Measurements from ENCODE around the gene AUTS2.

Gene AUTS2

GRCh38 chr7:70599446-70600190, 1001.3 kb downstream of the AUTS2 start:
- DNase-seq: no peak

GRCh38 chr7:70600993-70601392, 1002.7 kb downstream of the AUTS2 start:
- no peak for DNase-seq

GRCh38 chr7:70602117-70602516, 1003.8 kb downstream of the AUTS2 start:
- no peak for DNase-seq

- DNase-seq: no peak
These were observed 1009.0 kb downstream of the AUTS2 start for GRCh38 chr7:70607281-70607680.

GRCh38 chr7:70607759-70608158, 1009.5 kb downstream of the AUTS2 start:
- no peak for DNase-seq

- DNase-seq: no peak
These were observed 1010.0 kb downstream of the AUTS2 start for GRCh38 chr7:70608229-70608628.

- DNase-seq: no peak
These were observed 1014.5 kb downstream of the AUTS2 start for GRCh38 chr7:70612811-70613210.

- DNase-seq: no peak
These were observed 1016.2 kb downstream of the AUTS2 start for GRCh38 chr7:70614237-70615045.

GRCh38 chr7:70615066-70615606, 1016.9 kb downstream of the AUTS2 start:
- no peak for DNase-seq

- no peak for DNase-seq
These were observed 1017.9 kb downstream of the AUTS2 start for GRCh38 chr7:70616211-70616610.

GRCh38 chr7:70616821-70617220, 1018.5 kb downstream of the AUTS2 start:
- DNase-seq: no peak

GRCh38 chr7:70618020-70618551, 1019.8 kb downstream of the AUTS2 start:
- DNase-seq: no peak

- no peak for DNase-seq
These were observed 1020.9 kb downstream of the AUTS2 start for GRCh38 chr7:70619130-70619529.

- DNase-seq: no peak
These were observed 1021.4 kb downstream of the AUTS2 start for GRCh38 chr7:70619659-70620058.

- DNase-seq: no peak
These were observed 1022.2 kb downstream of the AUTS2 start for GRCh38 chr7:70620333-70621055.

GRCh38 chr7:70621954-70622600, 1023.8 kb downstream of the AUTS2 start:
- DNase-seq: no peak

- DNase-seq: no peak
These were observed 1024.7 kb downstream of the AUTS2 start for GRCh38 chr7:70622936-70623335.

- no peak for DNase-seq
These were observed 1026.3 kb downstream of the AUTS2 start for GRCh38 chr7:70624500-70625103.

- DNase-seq: no peak
These were observed 1029.2 kb downstream of the AUTS2 start for GRCh38 chr7:70627461-70627860.

GRCh38 chr7:70630440-70630817, 1032.2 kb downstream of the AUTS2 start:
- no peak for DNase-seq

GRCh38 chr7:70630818-70631457, 1032.7 kb downstream of the AUTS2 start:
- no peak for DNase-seq

GRCh38 chr7:70631718-70632117, 1033.4 kb downstream of the AUTS2 start:
- DNase-seq: no peak

Data from CD4-positive, alpha-beta T cell treated with Interleukin-10 for 1 hour (primary cell).